A549 (cell line): ENCODE data around the gene TMEM80.

Experiments used
- HOXA7 ChIP-seq: fragments of 250-450 bp; sonication (Bioruptor Pico); IDR thresholded peaks from 2 replicates; pipeline ENCODE4 v1.5.0; 2020; ENCODE audit warnings: mild to moderate bottlenecking, moderate library complexity
- KDM1A ChIP-seq: fragments of 200-600 bp; sonication (generic); IDR thresholded peaks from 2 replicates; pipeline ENCODE4 v1.6.1; 2016; ENCODE audit warnings: low read depth, mild to moderate bottlenecking
- POLR2AphosphoS2 ChIP-seq: conservative IDR thresholded peaks from 2 replicates; pipeline ENCODE4 v1.6.1; 2012; ENCODE audit warnings: low read length, improper control_type of control experiment, inconsistent platforms
- RAD21 ChIP-seq, 2 experiments: fragments of >200 bp in 1 of 2; sonication (Bioruptor Twin) in 1 of 2; formaldehyde crosslinking in 1 of 2; IDR thresholded peaks in 1 of 2; conservative IDR thresholded peaks in 1 of 2; 2 replicates in 1 of 2; 3 replicates in 1 of 2; pipeline ENCODE4 v1.6.1; 2012 to 2018; ENCODE audit warnings: inconsistent platforms in 1 of 2
- RARB ChIP-seq: fragments of 250-450 bp; sonication (Bioruptor Pico); IDR thresholded peaks from 2 replicates; pipeline ENCODE4 v1.8.0; 2021; ENCODE audit warnings: mild to moderate bottlenecking, moderate library complexity
- TF ChIP-seq, protein P1 (sequence below): fragments of >200 bp; sonication (Bioruptor Twin); formaldehyde crosslinking; IDR thresholded peaks from 3 replicates; pipeline ENCODE4 v1.5.1; 2016
- TF ChIP-seq, protein P2 (sequence below): IDR thresholded peaks from 2 replicates; pipeline ENCODE4 v1.6.1; 2012
- TF ChIP-seq, protein P3 (sequence below): fragments of 200-600 bp; sonication (generic); IDR thresholded peaks from 2 replicates; pipeline ENCODE4 v1.6.1; 2016; ENCODE audit warnings: antibody characterized with exemption, mild to moderate bottlenecking, moderate library complexity
- TF ChIP-seq, protein P4 (sequence below): IDR thresholded peaks from 2 replicates; pipeline ENCODE4 v1.6.1; 2012; ENCODE audit warnings: low read depth, borderline replicate concordance
- TF ChIP-seq, protein P5 (sequence below): fragments of 250-450 bp; sonication (Bioruptor Pico); IDR thresholded peaks from 2 replicates; pipeline ENCODE4 v1.5.0; 2021; ENCODE audit warnings: mild to moderate bottlenecking, moderate library complexity, borderline replicate concordance

DNA sequence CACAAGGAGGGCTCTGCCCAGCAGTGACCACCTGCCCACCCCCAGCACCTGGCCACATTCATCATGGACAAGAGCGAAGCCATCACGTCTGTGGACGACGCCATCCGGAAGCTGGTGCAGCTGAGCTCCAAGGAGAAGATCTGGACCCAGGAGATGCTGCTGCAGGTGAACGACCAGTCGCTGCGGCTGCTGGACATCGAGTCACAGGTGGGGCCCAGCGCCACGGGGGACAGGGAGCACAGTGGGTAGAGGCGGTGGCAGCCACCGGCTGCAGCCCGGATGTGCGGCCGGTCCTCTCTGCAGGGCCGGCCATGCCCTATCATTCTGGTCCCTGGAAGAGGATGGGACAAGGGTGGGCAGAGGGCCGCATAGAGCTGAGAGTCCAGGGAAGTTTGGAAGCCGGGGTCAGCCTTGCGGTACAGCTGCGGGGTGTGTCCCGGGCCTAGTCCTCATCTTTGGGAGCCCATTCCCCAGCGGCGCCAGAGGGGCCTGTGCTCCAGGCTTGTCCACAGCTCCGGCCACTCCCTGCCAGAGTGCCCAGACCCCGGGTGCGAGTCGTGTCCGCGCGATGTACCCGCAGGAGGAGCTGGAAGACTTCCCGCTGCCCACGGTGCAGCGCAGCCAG lies 24.5 kb downstream of the TMEM80 start:
- TF ChIP-seq RAD21 (conservative IDR thresholded peaks at IDR 0.05 in 1 of 2, IDR thresholded peaks at IDR 0.05 in 1 of 2) (no peak), HOXA7 (no peak), KDM1A (no peak), POLR2AphosphoS2 (no peak), RARB (CRISPR knock-in tag) (no peak)
- TF ChIP-seq, protein P1, sequence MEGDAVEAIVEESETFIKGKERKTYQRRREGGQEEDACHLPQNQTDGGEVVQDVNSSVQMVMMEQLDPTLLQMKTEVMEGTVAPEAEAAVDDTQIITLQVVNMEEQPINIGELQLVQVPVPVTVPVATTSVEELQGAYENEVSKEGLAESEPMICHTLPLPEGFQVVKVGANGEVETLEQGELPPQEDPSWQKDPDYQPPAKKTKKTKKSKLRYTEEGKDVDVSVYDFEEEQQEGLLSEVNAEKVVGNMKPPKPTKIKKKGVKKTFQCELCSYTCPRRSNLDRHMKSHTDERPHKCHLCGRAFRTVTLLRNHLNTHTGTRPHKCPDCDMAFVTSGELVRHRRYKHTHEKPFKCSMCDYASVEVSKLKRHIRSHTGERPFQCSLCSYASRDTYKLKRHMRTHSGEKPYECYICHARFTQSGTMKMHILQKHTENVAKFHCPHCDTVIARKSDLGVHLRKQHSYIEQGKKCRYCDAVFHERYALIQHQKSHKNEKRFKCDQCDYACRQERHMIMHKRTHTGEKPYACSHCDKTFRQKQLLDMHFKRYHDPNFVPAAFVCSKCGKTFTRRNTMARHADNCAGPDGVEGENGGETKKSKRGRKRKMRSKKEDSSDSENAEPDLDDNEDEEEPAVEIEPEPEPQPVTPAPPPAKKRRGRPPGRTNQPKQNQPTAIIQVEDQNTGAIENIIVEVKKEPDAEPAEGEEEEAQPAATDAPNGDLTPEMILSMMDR: no peak
- TF ChIP-seq, protein P2, sequence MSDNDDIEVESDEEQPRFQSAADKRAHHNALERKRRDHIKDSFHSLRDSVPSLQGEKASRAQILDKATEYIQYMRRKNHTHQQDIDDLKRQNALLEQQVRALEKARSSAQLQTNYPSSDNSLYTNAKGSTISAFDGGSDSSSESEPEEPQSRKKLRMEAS: no peak
- TF ChIP-seq, protein P3, sequence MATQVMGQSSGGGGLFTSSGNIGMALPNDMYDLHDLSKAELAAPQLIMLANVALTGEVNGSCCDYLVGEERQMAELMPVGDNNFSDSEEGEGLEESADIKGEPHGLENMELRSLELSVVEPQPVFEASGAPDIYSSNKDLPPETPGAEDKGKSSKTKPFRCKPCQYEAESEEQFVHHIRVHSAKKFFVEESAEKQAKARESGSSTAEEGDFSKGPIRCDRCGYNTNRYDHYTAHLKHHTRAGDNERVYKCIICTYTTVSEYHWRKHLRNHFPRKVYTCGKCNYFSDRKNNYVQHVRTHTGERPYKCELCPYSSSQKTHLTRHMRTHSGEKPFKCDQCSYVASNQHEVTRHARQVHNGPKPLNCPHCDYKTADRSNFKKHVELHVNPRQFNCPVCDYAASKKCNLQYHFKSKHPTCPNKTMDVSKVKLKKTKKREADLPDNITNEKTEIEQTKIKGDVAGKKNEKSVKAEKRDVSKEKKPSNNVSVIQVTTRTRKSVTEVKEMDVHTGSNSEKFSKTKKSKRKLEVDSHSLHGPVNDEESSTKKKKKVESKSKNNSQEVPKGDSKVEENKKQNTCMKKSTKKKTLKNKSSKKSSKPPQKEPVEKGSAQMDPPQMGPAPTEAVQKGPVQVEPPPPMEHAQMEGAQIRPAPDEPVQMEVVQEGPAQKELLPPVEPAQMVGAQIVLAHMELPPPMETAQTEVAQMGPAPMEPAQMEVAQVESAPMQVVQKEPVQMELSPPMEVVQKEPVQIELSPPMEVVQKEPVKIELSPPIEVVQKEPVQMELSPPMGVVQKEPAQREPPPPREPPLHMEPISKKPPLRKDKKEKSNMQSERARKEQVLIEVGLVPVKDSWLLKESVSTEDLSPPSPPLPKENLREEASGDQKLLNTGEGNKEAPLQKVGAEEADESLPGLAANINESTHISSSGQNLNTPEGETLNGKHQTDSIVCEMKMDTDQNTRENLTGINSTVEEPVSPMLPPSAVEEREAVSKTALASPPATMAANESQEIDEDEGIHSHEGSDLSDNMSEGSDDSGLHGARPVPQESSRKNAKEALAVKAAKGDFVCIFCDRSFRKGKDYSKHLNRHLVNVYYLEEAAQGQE: no peak
- TF ChIP-seq, protein P4, sequence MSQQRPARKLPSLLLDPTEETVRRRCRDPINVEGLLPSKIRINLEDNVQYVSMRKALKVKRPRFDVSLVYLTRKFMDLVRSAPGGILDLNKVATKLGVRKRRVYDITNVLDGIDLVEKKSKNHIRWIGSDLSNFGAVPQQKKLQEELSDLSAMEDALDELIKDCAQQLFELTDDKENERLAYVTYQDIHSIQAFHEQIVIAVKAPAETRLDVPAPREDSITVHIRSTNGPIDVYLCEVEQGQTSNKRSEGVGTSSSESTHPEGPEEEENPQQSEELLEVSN: no peak
- TF ChIP-seq, protein P5, sequence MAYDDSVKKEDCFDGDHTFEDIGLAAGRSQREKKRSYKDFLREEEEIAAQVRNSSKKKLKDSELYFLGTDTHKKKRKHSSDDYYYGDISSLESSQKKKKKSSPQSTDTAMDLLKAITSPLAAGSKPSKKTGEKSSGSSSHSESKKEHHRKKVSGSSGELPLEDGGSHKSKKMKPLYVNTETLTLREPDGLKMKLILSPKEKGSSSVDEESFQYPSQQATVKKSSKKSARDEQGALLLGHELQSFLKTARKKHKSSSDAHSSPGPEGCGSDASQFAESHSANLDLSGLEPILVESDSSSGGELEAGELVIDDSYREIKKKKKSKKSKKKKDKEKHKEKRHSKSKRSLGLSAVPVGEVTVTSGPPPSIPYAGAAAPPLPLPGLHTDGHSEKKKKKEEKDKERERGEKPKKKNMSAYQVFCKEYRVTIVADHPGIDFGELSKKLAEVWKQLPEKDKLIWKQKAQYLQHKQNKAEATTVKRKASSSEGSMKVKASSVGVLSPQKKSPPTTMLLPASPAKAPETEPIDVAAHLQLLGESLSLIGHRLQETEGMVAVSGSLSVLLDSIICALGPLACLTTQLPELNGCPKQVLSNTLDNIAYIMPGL (CRISPR knock-in tag): no peak
